Measurements from ENCODE around the gene LYSMD2.

DNA sequence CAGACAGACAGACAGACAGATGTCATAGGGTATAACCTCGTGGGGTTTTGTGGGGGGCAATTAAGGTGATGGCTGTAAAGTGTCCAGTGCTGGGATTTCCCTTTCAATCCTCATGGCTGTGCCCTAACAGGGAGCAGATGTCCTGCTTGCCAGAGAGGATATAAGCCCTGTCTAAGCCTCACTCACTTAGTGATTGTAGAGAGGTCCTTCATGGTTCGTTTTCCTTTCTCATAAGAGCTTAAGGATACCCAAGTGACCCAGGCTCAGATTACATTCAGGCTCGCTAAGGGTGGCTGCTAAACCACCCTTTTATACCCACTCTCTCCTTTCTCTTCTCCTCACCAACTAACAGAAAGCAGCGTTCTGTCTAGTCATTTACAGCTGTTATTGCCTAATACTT lies 19.2 kb downstream of the LYSMD2 start:
- TF ChIP-seq POLR2AphosphoS5 (IDR thresholded peaks at IDR 0.05), result no peak
- TF ChIP-seq, protein P1, sequence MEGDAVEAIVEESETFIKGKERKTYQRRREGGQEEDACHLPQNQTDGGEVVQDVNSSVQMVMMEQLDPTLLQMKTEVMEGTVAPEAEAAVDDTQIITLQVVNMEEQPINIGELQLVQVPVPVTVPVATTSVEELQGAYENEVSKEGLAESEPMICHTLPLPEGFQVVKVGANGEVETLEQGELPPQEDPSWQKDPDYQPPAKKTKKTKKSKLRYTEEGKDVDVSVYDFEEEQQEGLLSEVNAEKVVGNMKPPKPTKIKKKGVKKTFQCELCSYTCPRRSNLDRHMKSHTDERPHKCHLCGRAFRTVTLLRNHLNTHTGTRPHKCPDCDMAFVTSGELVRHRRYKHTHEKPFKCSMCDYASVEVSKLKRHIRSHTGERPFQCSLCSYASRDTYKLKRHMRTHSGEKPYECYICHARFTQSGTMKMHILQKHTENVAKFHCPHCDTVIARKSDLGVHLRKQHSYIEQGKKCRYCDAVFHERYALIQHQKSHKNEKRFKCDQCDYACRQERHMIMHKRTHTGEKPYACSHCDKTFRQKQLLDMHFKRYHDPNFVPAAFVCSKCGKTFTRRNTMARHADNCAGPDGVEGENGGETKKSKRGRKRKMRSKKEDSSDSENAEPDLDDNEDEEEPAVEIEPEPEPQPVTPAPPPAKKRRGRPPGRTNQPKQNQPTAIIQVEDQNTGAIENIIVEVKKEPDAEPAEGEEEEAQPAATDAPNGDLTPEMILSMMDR (IDR thresholded peaks at IDR 0.05), result no peak
- no peak for TF ChIP-seq POLR2A (IDR thresholded peaks at IDR 0.05; ENCODE audit: low read depth)
- no peak for TF ChIP-seq EP300 (IDR thresholded peaks at IDR 0.05)
